Left hindlimb (tissue), 1 donor: ENCODE data around the gene SRGAP1.
"Not testable (repeated sequence)": the region's sequence is repeated elsewhere in the genome, so short reads cannot be mapped to it uniquely, and the experiment has no call there.

ENCODE experiments used
- DNase-seq: peaks from one replicate; pipeline ENCODE4 v3.0.0-alpha.2; 2018

SRGAP1 gene

GRCh38 chr12:64137117-64137516, 292.6 kb downstream of the SRGAP1 start:
- no peak for DNase-seq

GRCh38 chr12:64139021-64139420, 294.5 kb downstream of the SRGAP1 start:
- DNase-seq, result no peak

- DNase-seq, result no peak
Measured at GRCh38 chr12:64142382-64142781, 297.9 kb downstream of the SRGAP1 start.

- DNase-seq, result no peak
Measured at GRCh38 chr12:64142784-64143183, 298.3 kb downstream of the SRGAP1 start.

GRCh38 chr12:64145226-64145625, 300.7 kb downstream of the SRGAP1 start:
- DNase-seq, result no peak

GRCh38 chr12:64147011-64147631, 302.6 kb downstream of the SRGAP1 start:
- no peak for DNase-seq

GRCh38 chr12:64147875-64148274, 303.4 kb downstream of the SRGAP1 start:
- DNase-seq, result no peak

- DNase-seq, result no peak
Measured at GRCh38 chr12:64154677-64155076, 310.2 kb downstream of the SRGAP1 start.

- no peak for DNase-seq
Measured at GRCh38 chr12:64157110-64157509, 312.6 kb downstream of the SRGAP1 start.

- DNase-seq, result no peak
Measured at GRCh38 chr12:64160021-64160710, 315.7 kb downstream of the SRGAP1 start.

- DNase-seq, result no peak
Measured at GRCh38 chr12:64160711-64161060, 316.2 kb downstream of the SRGAP1 start.

- not testable (repeated sequence) for DNase-seq
Measured at GRCh38 chr12:64166606-64167005, 322.1 kb downstream of the SRGAP1 start.

GRCh38 chr12:64167041-64167440, 322.5 kb downstream of the SRGAP1 start:
- DNase-seq, result not testable (repeated sequence)

- DNase-seq, result no peak
Measured at GRCh38 chr12:64170024-64170423, 325.5 kb downstream of the SRGAP1 start.

- DNase-seq, result no peak
Measured at GRCh38 chr12:64170730-64171129, 326.2 kb downstream of the SRGAP1 start.

GRCh38 chr12:64171715-64172114, 327.2 kb downstream of the SRGAP1 start:
- no peak for DNase-seq

GRCh38 chr12:64172143-64172970, 327.9 kb downstream of the SRGAP1 start:
- DNase-seq, result no peak

- no peak for DNase-seq
Measured at GRCh38 chr12:64173456-64173855, 329.0 kb downstream of the SRGAP1 start.

- DNase-seq, result no peak
Measured at GRCh38 chr12:64175254-64175945, 330.9 kb downstream of the SRGAP1 start.

GRCh38 chr12:64177001-64177400, 332.5 kb downstream of the SRGAP1 start:
- no peak for DNase-seq

GRCh38 chr12:64178122-64178521, 333.6 kb downstream of the SRGAP1 start:
- DNase-seq, result no peak

GRCh38 chr12:64180951-64181350, 336.5 kb downstream of the SRGAP1 start:
- DNase-seq, result no peak
